GM18499 (cell line): Measurements from ENCODE around the gene SUGCT.

Experiments
- ATAC-seq: cut with Tn5 transposase; IDR thresholded peaks from one replicate; pipeline ENCODE4 v1.9.1; 2021; ENCODE audit warnings: moderate number of reproducible peaks; ENCODE audit not compliant: insufficient read depth, unreplicated experiment

The SUGCT gene

GRCh38 chr7:40544221-40544723 lies 409.5 kb downstream of the SUGCT start:
- ATAC-seq = no peak

- ATAC-seq = no peak
These were observed 410.1 kb downstream of the SUGCT start for GRCh38 chr7:40544871-40545303.

DNA sequence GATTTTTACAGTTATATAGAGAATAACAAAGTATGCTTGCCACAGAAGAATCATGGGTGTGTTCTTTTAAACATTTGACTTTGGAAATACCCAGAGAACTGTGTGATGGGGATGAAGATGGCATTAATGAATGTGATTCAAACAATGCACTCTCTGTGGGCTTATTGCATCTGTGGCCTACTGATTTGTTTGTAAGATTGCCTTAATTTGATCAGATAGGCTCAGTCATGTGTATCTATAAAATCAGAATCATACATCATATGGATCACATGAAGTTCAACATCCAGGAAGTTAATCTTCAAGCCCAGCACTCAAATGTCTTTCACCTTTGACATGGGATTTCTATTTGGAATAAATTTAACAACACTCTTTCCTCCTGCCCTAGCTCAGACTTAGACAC lies 410.9 kb downstream of the SUGCT start:
- ATAC-seq = no peak

- ATAC-seq = no peak
These were observed 412.1 kb downstream of the SUGCT start for GRCh38 chr7:40546616-40547501.

- ATAC-seq = no peak
These were observed 414.7 kb downstream of the SUGCT start for GRCh38 chr7:40549372-40550039.

GRCh38 chr7:40551685-40552576 lies 417.1 kb downstream of the SUGCT start:
- ATAC-seq = peak; percentile 78

DNA sequence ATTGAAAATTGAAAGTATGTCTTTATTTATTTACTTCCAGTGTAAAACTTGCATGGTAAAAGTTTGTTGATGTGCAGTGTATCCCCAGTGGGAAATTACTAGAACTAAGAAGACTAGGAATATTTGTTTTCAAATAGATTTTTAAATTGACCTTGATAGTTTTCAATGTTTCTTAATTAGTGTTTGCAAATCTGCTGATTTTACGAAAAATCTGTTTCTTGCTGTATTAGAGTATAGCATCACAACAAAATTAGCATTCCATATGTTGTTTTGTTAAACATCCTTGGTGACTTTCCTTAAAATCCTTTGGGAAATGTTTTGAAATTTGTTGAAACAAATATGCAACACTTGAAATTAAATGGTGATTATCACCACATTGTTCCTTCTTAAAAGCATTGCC lies 425.9 kb downstream of the SUGCT start:
- no peak for ATAC-seq

DNA sequence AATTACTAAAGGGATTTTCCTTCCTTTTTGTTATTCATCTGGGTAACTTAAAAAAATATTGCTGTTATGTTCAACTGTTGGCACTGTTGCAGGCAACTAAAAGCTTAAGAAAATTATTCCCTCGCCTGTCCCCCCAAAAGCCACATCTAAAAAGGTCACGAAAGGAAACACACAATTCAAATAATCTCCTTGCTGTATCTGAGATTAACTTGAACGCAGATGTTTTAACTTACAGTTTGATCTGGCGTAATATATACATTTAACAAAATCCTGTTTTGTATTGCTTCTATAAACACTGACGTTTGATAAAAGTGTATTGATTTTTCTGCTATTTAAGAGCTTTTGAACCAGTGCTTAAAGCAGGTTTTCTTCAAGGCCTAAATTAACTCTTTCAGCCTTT lies 432.1 kb downstream of the SUGCT start:
- no peak for ATAC-seq

DNA sequence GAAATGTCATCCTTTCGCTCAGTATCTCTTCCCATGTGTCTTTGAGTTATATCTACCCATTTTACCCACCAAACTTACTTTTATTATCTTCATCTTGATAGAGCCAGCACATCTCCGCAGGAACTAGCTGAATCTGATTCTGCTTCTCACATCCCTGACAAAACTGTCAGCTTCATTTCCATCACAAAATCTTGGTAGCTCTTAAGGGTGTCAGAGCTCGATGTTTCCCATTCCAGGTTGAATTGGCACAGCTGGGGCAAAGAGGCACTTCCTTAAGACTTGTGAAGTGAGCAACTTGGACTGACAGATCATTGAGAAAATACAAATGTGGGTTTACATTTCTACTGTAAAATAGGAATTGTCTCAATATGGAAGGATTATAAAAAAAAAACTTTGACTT lies 434.5 kb downstream of the SUGCT start:
- ATAC-seq = no peak

DNA sequence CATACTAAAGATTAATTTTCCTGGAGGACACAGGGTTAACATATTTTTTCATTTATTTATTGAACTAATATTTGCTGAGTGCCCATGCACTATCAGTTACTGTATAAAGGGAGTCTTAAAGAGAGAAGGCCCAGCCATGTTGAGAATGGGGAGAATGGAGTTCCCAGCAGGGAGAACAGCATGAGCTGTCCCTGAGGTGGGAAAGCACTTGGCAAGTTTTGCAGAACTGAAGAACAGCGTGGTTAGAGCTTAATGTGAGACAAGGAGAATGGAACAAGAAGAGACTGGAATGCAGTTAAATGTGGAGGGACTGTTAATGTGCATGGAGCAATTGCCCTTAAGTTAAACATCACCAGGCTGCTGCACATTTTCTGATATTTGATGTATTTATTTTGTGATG lies 435.4 kb downstream of the SUGCT start:
- ATAC-seq = no peak

DNA sequence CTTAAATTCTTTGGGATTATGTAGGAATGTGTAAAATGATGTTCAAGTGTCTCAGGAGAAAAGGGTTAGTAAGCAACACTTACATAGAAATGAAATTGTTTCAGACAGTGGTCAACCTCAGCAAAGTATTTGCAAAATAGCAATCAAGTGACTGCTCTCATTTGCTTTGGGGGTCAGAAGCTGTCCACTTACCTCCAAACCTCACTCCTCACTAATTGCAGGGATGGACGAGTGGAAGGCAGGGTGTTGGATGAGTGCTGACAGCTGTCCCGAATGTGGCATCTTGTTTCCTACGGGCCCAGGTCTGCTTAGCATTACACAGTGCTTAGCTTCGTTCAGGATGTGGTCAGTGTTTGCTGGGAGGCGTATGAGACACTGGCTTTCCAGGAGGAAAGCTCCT lies 437.0 kb downstream of the SUGCT start:
- ATAC-seq = no peak

GRCh38 chr7:40572810-40573465 lies 438.1 kb downstream of the SUGCT start:
- no peak for ATAC-seq

GRCh38 chr7:40579401-40579800 lies 444.6 kb downstream of the SUGCT start:
- no peak for ATAC-seq

DNA sequence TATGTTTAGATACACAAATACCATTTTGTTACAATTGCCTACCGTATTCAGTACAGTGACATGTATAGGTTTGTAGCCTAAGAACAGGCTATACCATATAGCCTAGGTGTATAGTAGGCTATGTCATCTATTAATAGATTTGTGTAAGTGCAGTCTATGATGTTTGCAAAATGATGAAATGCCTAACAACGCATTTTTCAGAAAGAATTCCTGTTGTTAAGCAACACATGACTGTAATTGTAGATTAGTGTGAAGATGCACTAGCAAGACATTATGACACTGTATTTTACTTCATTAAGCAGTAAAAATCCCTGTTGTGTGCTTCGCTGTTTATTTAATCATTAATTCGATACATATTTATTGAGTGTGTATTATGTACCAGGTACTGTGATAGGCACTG lies 446.0 kb downstream of the SUGCT start:
- no peak for ATAC-seq

DNA sequence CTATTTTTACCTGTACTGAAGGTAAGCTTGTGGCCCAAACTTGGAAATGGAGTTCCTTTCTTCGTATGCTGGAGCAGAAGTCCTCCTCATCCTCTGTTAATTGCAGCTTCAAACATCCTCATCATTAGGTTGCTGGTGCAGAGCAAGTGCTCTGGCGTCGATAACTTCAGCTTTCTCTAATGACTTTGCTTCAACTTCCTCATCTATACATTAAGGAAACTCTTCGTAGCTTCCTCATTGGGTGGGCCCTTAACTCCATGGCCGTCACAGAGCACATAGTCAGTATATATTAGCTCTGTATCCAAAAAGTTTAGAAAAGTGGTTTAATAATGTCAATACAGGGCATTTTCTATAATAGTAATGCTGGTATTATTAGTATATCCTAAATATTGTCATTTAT lies 447.7 kb downstream of the SUGCT start:
- ATAC-seq = no peak

GRCh38 chr7:40583667-40584444 lies 449.1 kb downstream of the SUGCT start:
- ATAC-seq = no peak

DNA sequence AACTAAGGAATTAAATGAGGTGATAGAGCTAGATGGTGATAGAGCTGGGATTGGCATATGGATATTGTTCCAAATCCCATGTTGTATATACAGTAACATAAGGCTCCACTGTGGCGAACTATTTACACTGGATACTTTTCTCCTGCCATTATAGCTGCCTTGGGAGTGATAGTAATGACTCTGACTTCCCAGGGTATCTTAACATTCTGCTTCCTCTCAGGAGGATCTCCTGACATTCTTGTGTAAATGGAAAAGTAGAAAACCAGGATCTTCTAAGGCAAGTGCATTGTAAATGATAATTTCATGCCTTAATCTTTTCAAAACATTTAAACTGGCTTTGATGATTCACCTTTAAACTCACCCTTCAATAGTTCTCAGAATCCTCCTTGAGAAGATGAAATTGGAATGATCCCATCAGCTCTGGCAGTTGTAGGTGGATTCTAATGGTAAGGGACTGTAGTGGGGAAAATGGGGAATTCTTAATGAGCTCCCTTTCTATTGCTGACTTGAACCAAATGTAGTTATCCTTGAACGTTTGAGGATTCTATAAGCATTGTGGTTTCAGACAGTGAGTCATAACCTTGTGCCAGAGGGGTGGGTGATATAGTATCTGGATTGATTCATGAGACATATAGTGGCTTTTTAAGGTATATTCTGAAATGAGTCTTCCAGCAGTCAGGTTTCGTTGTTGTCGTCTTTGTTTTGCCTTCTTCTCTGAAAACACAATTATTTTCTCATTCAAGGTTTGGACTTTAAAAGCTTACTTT lies 450.0 kb downstream of the SUGCT start:
- ATAC-seq = no peak

GRCh38 chr7:40586197-40586596 lies 451.4 kb downstream of the SUGCT start:
- ATAC-seq = no peak

GRCh38 chr7:40587419-40587818 lies 452.6 kb downstream of the SUGCT start:
- no peak for ATAC-seq
